PC-3 (cell line): ENCODE measurements around the gene EPB41. TPM values are rescaled to one million over a fixed set of nuclear protein-coding genes. Genes with fewer than 3 reads are reported as not detected.

Experiments used
- ATAC-seq: fragments of 200-7000 bp; cut with Tn5 transposase; 2 replicates; pipeline ENCODE4 v1.9.1; 2020; ENCODE audit warnings: mild to moderate bottlenecking, moderate library complexity
- BruUV-seq: library from RNA; stranded (reverse); fragments of 400-500 nt; replicated peaks from 2 replicates; lab custom pipeline; 2021; lab: Mats Ljungman, UMichigan
- CTCF ChIA-PET: fragments of 300-600 bp; sonication (Branson Sonifier 250); formaldehyde crosslinking; loops from one replicate; lab custom pipeline; 2022; ENCODE audit warnings: antibody characterized with exemption; lab: Charles Lee
- POLR2A ChIA-PET: fragments of 300-600 bp; sonication (Branson Sonifier 250); formaldehyde crosslinking; loops from one replicate; lab custom pipeline; 2022; ENCODE audit warnings: antibody characterized with exemption; ENCODE audit not compliant: unreplicated experiment; lab: Charles Lee
- DNase-seq: peaks from one replicate; pipeline ENCODE4 v3.0.0-alpha.2; 2015
- H2AFZ ChIP-seq: fragments of 300-600 bp; sonication (generic); 2 replicates; pipeline ENCODE4 v1.6.0; 2016; ENCODE audit warnings: antibody characterized with exemption, low read length
- H3F3A ChIP-seq: fragments of 300-600 bp; sonication (generic); one replicate; pipeline ENCODE4 v1.6.0; 2017; ENCODE audit warnings: antibody characterized with exemption, low read length, control low read depth, mild to moderate bottlenecking; ENCODE audit not compliant: unreplicated experiment
- H3K27ac ChIP-seq: fragments of 300-600 bp; sonication (generic); 2 replicates; pipeline ENCODE4 v1.5.1; 2016; ENCODE audit warnings: mild to moderate bottlenecking, low read length
- H3K27me3 ChIP-seq: fragments of 300-600 bp; sonication (generic); 2 replicates; pipeline ENCODE4 v1.6.1; 2016; ENCODE audit warnings: low read length, mixed read lengths
- H3K36me3 ChIP-seq: fragments of 300-600 bp; sonication (generic); 2 replicates; pipeline ENCODE4 v1.6.1; 2016; ENCODE audit warnings: low read depth, mixed run types, low read length, mixed read lengths
- H3K4me1 ChIP-seq: fragments of 300-600 bp; sonication (generic); 2 replicates; pipeline ENCODE4 v1.5.1; 2016; ENCODE audit warnings: low read length; ENCODE audit not compliant: insufficient read depth
- H3K4me2 ChIP-seq: fragments of 300-600 bp; sonication (generic); 2 replicates; pipeline ENCODE4 v1.6.0; 2016; ENCODE audit warnings: low read length
- H3K4me3 ChIP-seq: fragments of 300-600 bp; sonication (generic); 2 replicates; pipeline ENCODE4 v1.5.1; 2016; ENCODE audit warnings: mild to moderate bottlenecking, low read length, mixed read lengths
- H3K79me2 ChIP-seq: fragments of 300-600 bp; sonication (generic); 2 replicates; pipeline ENCODE4 v1.6.1; 2017; ENCODE audit warnings: low read length, mixed read lengths
- H3K9ac ChIP-seq: fragments of 300-600 bp; sonication (generic); 2 replicates; pipeline ENCODE4 v1.6.0; 2016; ENCODE audit warnings: mild to moderate bottlenecking, low read length
- H3K9me2 ChIP-seq: fragments of 300-600 bp; sonication (generic); replicated peaks from 2 replicates; pipeline ENCODE4 v1.6.1; 2016; ENCODE audit warnings: mixed run types, low read length, mixed read lengths
- H3K9me3 ChIP-seq: fragments of 300-600 bp; sonication (generic); 2 replicates; pipeline ENCODE4 v1.6.1; 2016; ENCODE audit warnings: low read length, mixed read lengths
- H4K20me1 ChIP-seq: fragments of 300-600 bp; sonication (generic); 2 replicates; pipeline ENCODE4 v1.6.1; 2016; ENCODE audit warnings: low read length, mixed read lengths
- CTCF ChIP-seq: fragments of 300-600 bp; sonication (generic); conservative IDR thresholded peaks from 2 replicates; pipeline ENCODE4 v1.5.1; 2017; ENCODE audit warnings: antibody characterized with exemption, low read depth, mild to moderate bottlenecking, low read length
- EZH2 ChIP-seq: fragments of 300-600 bp; sonication (generic); IDR thresholded peaks from one replicate; pipeline ENCODE4 v1.6.1; 2017; ENCODE audit warnings: antibody characterized with exemption, mild to moderate bottlenecking, low read length; ENCODE audit not compliant: unreplicated experiment
- EZH2phosphoT487 ChIP-seq: fragments of 300-600 bp; sonication (generic); IDR thresholded peaks from 2 replicates; pipeline ENCODE4 v1.6.1; 2018; ENCODE audit warnings: mild to moderate bottlenecking, antibody characterized with exemption, low read length, borderline replicate concordance
- intact Hi-C: fragments of 100-400 bp; cut with micrococcal nuclease; formaldehyde crosslinking; loops from 2 replicates; pipeline ENCODE4 v1.9.0; 2023
- total RNA-seq: library from RNA; depleted of rRNA; stranded (reverse); fragments of >200 nt; gene quantifications from 2 replicates; pipeline ENCODE4 v1.2.3, GENCODE V29; 2014

Gene EPB41
- total RNA-seq, 1 experiment from 2014 or later = 44.9 TPM

- Histone ChIP-seq H4K20me1 (no peaks in the 10 kb centered on the region), H3K4me1 (peaks cover 7% of the 10 kb centered on the region), H3K4me3 (no peak overlapping the region), H3K27ac (no peak overlapping the region), H3F3A (no peaks in the 10 kb centered on the region), H3K36me3 (no peaks in the 10 kb centered on the region), H3K9me2 (no peaks in the 10 kb centered on the region), H3K9me3 (no peaks in the 10 kb centered on the region), H3K9ac (no peak overlapping the region), H3K79me2 (no peaks in the 10 kb centered on the region), H3K27me3 (no peaks in the 10 kb centered on the region), H3K4me2 (no peak overlapping the region), H2AFZ (no peak overlapping the region)
- CTCF ChIA-PET = no interaction called here
- ATAC-seq (no peak), DNase-seq (no peak)
- POLR2A ChIA-PET = no interaction called here
- intact Hi-C loops = no loop called here
- BruUV-seq = no TSS peak
- no peak for TF ChIP-seq EZH2phosphoT487
Observed at GRCh38 chr1:28909198-28909597, 5.2 kb upstream of the EPB41 start.

- TF ChIP-seq EZH2 (no peak), EZH2phosphoT487 (no peak), CTCF (no peak)
- H2AFZ ChIP-seq = no peak overlapping the region
- no peak overlapping the region for H3K4me3 ChIP-seq
- H3K27ac ChIP-seq = no peak overlapping the region
- H3K9ac ChIP-seq = no peak overlapping the region
- ATAC-seq (no peak), DNase-seq (no peak)
- CTCF ChIA-PET = no interaction called here
- intact Hi-C loops = loop anchor here (5.0 kb wide), 1 partner anchor 107 kb away; no protein-coding TSS in a partner anchor
- H3K27me3 ChIP-seq = no peaks in the 10 kb centered on the region
- H3K9me2 ChIP-seq = no peaks in the 10 kb centered on the region
- H3K9me3 ChIP-seq = no peaks in the 10 kb centered on the region
- no TSS peak for BruUV-seq
- no peaks in the 10 kb centered on the region for H4K20me1 ChIP-seq
- no peak overlapping the region for H3K4me2 ChIP-seq
- no peaks in the 10 kb centered on the region for H3F3A ChIP-seq
- POLR2A ChIA-PET = no interaction called here
- H3K4me1 ChIP-seq = peaks cover 9% of the 10 kb centered on the region
- H3K36me3 ChIP-seq = no peaks in the 10 kb centered on the region
- peaks cover 8% of the 10 kb centered on the region for H3K79me2 ChIP-seq
Observed at GRCh38 chr1:28910379-28911115, 3.8 kb upstream of the EPB41 start.

GRCh38 chr1:28913786-28914227 is 562 bp upstream of the EPB41 start:
- peaks cover 39% of the 10 kb centered on the region for H3K79me2 ChIP-seq
- peak overlapping the region; percentile 97 for H3K4me2 ChIP-seq
- BruUV-seq = TSS peak; percentile 83
- TF ChIP-seq CTCF = no peak
- TF ChIP-seq EZH2phosphoT487 = no peak
- TF ChIP-seq EZH2 = no peak
- CTCF ChIA-PET = interaction anchor here (0.5 to 1.4 kb wide), 3 partner anchors 32 to 137 kb away, joined by 3 to 4 read pairs (median 3); no protein-coding TSS in a partner anchor
- peaks cover 14% of the 10 kb centered on the region for H3K4me1 ChIP-seq
- H2AFZ ChIP-seq = peak overlapping the region; percentile 76
- H3K9me3 ChIP-seq = no peaks in the 10 kb centered on the region
- no peak; the same call in 1 of the 2 replicates for ATAC-seq
- H3K9me2 ChIP-seq = no peaks in the 10 kb centered on the region
- H3K27me3 ChIP-seq = no peaks in the 10 kb centered on the region
- H3K27ac ChIP-seq = no peak overlapping the region; the same call in 1 of the 2 replicates
- peak overlapping the region; percentile 75 for H3K4me3 ChIP-seq
- H3F3A ChIP-seq = no peaks in the 10 kb centered on the region
- H3K9ac ChIP-seq = peak overlapping the region; percentile 75
- no peaks in the 10 kb centered on the region for H4K20me1 ChIP-seq
- peak; percentile 6 for DNase-seq
- no peaks in the 10 kb centered on the region for H3K36me3 ChIP-seq
- intact Hi-C loops = loop anchor here (1.0 to 5.0 kb wide), 3 partner anchors 59 to 119 kb away; no protein-coding TSS in a partner anchor
- POLR2A ChIA-PET = interaction anchor here (0.6 to 1.0 kb wide), 2 partner anchors 271 to 881 kb away, joined by 4 to 42 read pairs; partner anchors contain the start of gene TAF12
